ENCODE measurements around the gene PDZD7.

GRCh38 chr10:101021239-101021638 lies 9.7 kb downstream of the PDZD7 start:
- TF ChIP-seq CTCF (IDR thresholded peaks at IDR 0.05) (no peak), POLR2A (IDR thresholded peaks at IDR 0.05) (no peak)
